GM18508 (cell line): ENCODE measurements around the gene ADAMTSL3.
"Not testable (repeated sequence)": the region's sequence is repeated elsewhere in the genome, so short reads cannot be mapped to it uniquely, and the experiment has no call there.

Source experiments
- ATAC-seq: cut with Tn5 transposase; IDR thresholded peaks from one replicate; pipeline ENCODE4 v1.9.1; 2021; ENCODE audit warnings: moderate number of reproducible peaks; ENCODE audit not compliant: insufficient read depth, unreplicated experiment

Gene ADAMTSL3

DNA sequence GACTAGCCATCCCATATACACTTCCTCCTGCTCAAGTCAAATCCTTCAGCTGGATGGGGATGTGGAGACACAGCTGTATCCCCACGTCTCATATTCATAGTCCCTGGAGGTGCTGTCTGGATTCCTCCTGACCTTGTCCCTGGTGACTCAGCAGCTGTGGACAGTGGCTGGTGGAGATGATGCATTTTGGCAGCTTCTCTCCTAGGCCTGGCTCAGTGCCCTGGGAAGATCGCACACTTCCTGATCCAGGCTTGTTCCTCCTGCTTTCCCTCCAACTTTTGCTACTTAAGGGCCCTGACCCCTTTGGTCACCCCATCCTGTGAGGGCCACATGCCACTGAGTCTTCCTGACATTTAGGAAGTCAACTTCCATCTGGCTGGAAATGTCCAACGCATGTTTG, 44.4 kb downstream of the ADAMTSL3 start:
- ATAC-seq, result no peak

DNA sequence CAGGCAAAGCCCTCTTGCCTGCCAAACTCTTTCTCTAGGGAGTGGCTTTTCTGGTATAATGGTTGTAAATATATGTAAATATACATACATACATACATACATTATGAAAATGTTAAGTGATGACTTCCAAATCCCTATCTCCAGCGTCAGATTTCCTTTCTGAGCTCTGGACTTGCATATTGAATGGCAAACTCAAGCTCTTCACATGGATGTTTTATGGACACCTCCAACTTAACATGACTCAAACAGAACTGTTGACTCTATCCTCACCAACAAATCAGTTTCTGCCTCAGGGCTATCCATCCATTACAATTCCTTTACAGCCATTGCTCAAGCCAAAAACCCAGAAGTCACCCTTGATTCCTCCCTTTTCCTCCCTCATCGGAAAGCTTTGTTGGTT, 45.1 kb downstream of the ADAMTSL3 start:
- ATAC-seq, result no peak

DNA sequence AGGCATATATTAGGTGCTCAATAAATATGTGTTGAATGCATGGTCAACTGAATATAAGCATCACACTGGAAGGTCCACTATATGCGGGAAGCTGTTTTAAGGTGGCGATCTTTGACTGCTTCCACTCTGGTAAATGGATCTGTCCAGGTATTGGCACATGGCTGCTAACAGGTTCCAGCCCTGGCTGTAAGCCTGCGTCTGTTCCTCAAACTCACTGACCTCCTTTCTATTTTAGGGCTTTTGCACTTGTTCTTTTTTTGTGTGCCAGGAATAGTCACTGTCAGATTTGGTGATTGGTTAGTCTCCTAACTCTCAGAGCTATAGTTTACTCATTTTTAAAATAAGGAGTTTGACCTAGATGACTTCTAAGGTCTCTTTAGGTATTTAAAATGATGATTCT, 46.2 kb downstream of the ADAMTSL3 start:
- ATAC-seq, result no peak

DNA sequence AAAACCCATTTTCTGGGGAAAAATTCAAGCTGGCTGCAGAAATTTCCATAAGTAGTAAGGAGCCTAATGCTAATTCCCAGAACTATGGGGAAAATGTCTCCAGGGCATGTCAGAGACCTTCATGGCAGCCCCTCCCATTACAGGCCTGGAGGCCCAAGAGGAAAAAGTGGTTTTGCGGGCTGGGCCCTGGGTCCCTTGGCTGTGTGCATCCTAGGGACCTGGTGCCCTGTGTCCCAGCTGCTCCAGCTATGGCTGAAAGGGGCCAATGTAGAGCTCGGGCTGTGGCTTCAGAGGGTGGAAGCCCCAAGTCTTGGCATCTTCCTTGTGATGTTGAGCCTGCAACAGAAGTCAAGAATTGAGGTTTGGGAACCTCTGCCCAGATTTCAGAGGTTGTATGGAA, 48.4 kb downstream of the ADAMTSL3 start:
- ATAC-seq, result not testable (repeated sequence)

DNA sequence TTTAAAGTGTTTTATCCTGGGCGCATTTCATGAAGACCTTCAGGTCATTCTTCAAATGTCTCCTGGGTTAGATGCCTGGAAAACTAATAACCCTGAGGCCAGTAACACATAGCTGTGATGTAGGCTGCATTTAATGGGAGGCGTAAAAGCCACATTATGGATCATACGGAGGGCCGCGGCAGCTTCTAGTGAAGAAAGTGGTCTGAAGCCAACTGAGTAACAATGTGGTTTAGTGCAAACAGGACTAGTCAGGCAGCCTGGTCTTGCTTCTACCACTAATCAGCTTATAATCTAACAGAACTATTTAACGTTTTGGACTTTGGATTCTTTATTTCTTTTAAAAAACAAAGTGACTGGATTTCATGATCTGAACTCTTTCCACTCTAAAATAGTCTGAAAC, 54.4 kb downstream of the ADAMTSL3 start:
- no peak for ATAC-seq

DNA sequence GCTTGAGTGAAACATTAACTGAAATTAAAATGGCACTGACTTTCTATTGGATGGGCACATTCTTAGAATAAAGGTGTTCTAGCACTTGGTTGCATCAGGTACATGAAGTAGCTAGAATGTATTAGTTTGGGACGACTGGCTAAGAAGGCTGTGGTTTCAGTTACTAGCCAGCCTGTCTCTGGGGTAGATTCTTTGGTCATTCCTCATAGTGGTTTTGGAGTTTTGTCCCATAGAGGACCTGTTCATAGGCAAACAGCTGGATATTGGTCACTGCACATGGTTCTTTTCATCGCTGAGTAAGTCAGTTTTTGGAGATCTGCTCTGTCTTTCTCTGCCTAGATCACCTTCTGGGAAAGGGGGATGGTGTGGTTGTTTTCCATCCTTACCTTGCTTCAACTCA, 55.3 kb downstream of the ADAMTSL3 start:
- ATAC-seq, result no peak

DNA sequence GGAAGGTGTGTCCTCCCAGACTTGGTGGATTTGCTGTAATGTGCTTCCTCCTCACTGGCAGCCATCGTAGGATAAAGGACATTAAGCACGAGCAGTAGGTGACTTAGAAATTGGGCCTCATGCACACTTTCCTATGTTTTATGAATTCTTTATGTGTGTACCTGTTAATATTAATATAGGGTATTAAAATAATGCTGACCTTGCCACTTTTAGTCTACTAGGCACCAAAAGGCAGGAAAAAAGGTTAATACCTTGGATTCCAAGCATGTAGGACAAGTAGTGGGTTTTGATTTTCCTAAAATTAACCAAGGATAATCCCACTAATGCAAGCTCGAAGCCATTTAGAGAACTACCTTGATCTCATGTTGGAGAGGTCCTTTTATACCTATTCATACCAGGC, 55.9 kb downstream of the ADAMTSL3 start:
- no peak for ATAC-seq

DNA sequence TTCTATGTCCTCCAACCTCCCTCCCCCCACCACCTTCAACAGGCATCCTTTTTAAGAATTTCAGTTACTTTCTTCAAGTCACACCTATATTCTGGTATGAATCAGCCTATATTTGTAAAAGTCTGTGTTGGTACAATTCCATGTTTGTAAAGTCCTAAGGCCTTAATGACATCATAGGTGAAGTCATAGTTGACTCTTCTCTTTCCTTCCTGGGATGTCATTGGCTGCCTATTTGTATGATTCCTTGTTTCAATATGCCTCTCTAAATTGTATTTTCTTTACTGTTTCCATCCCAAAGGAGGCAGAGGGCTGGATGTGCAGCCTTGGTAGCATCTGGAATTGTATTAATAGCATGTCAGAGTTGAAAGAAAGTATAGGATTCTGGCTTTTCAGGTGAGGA, 56.5 kb downstream of the ADAMTSL3 start:
- ATAC-seq, result no peak

DNA sequence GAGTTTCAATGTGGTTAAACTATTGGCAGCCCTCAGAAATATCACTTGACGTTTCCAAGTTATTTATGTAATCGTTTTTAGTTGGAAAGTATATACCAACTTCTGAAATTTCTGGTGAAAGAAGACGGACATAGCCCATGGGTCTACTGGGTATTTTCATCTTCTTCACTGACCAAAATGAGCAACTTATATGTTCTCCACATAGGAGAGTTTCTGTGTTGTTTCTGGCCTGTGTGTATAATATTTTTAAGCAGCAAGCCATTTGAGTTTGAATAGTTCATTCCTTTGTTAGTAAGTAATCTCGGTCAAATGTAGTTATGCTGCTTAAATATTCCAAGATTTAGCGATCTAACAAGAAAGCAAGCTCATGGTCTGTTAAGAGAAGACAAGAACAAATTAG, 57.3 kb downstream of the ADAMTSL3 start:
- no peak for ATAC-seq

DNA sequence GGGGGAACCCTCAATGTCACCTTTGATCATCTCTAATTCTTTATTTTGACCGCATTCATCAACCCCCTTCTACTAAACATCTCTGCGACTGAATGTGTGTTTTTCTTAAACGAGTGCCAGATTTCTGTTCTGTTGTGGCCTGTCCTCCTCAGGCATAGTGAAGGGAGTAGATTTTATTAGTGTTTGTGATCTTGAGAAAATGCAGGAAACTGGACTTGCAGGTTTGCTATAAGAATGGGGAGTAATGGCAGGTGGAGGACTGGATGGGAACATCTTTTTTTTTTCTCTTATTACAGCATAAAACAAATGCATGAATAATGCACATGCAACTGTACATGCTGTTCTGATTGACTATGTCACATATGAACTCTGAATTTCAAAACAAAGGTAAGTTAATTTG, 59.3 kb downstream of the ADAMTSL3 start:
- ATAC-seq, result no peak

DNA sequence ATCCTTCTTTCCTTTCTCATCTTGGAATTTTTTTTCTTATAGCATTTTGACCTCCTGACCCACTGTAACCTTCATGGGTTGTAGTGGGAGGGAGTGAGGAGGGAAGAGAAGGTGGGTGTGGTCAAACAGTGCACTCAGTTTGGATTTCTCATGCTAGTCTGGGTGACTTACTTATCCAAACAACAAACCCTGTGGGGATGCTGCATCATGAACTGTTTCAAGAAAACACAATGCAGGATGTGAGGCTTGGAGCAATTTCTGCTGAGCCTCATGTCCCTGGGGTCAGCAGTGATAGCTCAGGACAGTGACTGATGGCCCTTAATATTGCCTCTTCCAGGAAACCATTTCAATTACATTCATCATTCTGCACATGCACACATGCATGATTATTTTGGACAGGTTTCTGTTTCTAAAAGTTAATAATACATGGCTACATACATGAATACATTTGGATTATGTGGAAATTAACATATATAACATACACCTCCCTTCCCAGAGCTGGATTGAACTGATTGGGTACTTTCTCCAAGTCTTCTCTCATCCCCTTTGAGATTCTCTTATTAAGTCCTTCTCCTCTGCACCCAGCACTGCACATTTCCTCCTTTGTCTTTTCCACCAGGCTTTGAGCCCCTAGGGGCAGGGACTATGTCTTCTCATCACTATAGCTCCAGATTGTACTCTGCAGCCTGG, 61.2 kb downstream of the ADAMTSL3 start:
- ATAC-seq, result no peak

DNA sequence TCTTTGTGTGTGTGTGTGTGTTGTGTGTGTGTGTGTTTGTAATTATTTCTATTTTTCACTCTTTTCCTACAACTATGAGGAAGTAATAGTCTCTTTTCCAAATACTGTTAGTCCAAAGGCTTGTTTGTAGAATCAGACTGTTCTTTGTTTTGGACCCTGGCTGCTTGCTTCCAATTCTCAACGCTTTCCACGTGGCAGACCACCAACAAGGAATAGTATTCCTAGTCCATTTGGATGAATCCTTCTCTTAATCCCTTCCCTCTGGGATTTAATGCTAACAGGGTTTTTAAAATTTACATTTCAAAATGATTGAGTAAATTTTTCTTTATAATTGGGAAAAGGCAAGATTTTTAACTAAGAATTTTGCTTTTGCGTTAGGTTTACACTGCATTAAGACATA, 62.7 kb downstream of the ADAMTSL3 start:
- no peak for ATAC-seq

DNA sequence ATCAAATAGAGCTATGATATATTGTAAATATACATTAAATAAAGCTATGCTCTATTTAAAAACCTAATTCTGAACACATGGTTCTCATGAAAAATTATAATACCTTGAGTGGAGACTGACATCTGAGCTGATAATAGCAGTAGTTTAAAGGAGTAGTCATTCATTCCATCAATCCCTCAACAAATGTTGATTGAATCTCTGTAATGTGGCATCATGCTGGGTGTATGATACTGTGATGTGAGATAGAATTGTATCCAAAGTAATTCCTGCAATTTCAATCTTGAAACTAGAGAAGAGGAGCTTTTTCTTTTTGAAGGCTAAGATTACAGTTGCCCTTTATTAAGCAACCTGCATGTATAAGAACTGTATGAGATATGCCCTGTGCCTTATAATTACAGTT, 63.1 kb downstream of the ADAMTSL3 start:
- no peak for ATAC-seq

DNA sequence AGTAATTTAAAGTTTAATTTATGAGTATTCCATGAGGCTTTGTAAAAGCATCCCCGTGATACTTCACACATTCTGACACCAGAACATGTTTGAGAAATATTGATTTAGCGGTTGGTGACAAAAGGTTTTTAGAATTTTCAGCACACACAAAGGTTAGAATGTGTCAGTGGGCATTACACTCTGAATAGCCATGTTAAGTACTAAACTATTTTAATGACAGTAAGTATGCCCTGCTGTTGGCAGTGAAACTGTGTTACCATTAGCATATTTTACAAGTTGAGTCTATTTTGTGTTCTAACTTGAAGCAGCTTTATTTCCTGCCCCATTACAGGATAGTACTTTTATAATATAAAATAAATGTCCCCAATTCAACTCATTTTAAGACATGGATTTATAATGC, 66.5 kb downstream of the ADAMTSL3 start:
- ATAC-seq, result no peak

DNA sequence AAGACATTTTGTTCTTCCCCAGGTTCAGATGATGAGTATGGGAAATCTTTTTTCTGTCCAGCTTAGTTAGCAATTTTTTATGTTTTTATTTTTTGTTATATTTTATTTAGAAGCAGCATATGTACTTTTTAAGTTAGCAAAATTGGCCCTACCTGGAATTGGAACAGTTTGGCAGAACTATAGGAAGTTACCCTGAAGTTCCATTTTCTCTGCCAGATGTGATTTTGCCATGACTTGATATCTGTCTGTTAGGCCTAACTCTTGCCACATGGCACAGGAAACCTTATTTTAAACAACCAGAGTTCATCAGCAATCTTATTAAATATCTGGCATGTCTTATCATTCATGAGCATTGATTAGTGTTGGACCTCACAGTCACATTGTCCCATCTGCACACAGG, 67.1 kb downstream of the ADAMTSL3 start:
- ATAC-seq, result no peak

DNA sequence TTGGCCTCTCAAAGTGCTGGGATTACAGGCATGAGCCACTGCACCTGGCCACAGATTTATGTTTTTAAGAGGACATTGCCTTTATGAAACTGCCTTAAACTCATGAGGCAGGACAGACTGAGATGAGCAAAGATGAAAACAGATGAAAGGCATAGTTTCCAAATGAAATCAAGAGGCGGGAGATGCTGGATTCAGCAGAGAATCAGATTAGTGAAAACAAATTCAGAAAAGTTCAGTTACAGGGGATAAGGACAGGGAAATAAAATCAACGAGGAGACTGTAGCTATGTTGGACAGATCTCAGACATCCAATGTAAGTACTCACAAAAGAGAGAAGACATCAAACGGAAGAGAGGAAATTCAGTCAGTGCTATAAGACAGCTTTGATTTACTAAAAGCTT, 68.1 kb downstream of the ADAMTSL3 start:
- ATAC-seq, result no peak

DNA sequence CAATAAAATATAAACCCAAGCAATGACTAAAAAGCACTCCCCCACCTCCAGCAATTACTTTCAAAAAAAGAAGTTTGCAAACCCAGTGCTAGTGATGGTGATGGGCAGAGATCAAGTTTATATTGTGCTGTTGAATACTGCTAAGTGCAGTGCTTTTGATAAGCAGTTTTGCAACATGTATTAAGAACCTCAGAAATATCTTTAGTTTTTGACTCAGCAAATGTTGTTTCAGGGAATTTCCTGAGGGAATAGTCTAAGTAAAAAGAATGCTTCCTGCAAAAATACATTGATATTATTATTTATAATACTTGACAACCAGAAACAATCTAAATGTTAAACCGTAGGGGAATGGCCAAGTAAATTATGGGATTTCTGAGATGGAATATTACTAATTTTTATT, 69.3 kb downstream of the ADAMTSL3 start:
- ATAC-seq, result no peak

DNA sequence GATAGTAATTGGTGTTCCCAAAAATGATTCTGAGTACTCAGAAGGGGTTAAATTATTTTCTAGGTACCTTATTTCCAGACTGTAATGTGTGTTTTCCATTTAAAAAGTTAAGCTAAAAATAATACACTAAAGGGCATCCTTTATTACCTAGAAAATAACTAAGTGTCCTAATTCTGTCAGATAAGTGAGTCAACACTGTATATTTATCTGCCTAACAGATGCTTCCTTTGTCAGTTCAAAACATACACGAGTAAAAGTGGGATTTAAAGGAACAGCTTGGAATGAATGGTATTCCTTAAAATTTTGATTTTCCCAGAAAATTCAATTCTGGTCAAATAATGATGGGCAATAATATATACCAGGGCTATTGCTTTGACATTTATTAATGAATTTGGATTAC, 78.3 kb downstream of the ADAMTSL3 start:
- no peak for ATAC-seq

DNA sequence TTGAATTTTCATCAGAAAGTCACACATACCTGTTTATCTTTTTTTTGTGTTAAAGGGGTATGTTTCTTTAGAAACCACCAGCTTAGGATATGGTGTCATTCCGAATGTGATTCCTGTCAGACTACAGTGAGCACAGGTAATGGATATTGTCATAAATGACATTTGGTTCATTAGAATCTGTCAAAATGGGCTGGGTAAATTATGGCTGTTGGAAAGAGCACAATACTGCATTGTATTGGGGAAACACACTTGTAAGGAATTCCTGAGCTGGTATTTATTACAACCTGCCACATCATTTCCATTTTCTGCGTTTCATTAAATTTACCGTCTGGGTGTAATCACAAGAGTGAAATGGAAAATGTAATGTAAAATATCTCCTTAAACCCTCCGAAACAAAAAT, 78.8 kb downstream of the ADAMTSL3 start:
- no peak for ATAC-seq

DNA sequence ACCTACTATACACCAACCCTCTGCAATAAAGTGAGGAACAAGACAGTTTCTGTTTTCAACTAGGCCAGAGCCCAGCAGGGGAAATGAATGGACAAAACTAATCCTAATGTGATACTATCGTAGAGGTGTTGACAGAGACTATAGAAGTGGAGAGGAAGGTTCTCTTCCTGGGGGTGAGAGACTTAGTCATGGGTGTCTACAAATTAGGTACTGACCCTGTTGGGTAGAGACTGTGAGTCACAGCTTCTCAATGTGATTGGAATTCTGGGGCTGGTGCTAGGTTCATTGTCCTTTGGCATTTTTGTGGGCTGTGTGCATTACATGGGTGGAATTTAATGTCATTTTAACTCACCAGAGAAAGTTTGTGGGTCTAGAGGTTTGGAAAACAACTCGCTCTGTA, 79.3 kb downstream of the ADAMTSL3 start:
- no peak for ATAC-seq

DNA sequence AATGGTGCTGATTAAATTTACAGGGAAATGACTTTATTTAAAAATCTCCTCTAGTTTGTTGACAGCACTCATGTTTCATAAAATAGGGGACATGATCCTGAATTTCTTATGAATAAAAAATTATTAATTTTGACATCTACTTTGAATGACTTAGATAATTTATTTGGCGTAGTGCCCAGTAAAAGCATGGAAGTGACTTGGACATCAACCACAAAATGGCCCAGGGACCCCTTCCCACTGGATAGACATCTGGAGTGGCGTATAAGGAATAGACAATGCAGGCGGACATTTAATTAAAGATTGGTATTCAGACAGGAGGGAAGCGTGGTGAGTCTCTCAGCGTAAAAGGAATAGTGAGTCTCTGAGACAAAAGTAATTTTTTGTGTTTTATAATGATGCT, 79.8 kb downstream of the ADAMTSL3 start:
- no peak for ATAC-seq

DNA sequence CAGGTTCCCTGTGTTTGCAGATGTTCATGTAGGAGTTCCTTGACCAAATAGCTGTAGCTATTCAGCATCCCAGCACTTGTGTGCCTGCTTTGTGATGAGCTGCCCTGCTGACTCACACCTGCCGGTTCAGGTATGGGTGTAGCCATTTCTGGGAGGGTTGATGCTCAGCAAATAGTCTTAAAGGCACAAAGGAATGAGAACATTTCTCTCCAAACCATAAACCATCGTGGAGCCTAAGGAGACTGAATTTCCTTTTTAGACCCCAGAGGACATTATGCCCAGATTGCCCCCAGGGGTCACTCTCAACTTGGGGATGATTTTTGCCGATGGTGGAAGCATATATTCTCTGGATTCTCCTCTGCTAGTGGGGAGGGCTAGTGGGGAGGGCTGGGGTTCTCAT, 80.6 kb downstream of the ADAMTSL3 start:
- ATAC-seq, result no peak

DNA sequence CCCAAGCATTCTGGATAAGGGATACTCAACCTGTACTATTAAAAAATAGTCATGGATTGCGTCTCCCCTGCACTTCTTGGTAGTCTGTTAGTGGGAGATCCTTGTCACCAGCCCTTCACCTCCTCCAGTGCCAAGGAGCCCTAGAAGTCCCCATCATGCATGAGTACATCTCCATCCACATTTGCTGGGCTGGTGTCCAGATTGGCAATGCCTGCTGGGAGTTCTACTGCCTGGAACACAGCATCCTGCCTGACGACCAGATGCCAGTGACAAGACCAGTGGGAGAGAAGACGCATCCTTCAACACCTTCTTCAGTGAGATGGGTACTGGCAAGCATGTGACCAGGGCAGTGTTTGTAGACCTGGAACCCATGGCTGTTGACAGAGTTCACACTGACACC, 85.7 kb downstream of the ADAMTSL3 start:
- no peak for ATAC-seq
